Transverse colon (tissue), 3 donors: Measurements from ENCODE around the gene TPST2.

ENCODE experiments used
- POLR2A ChIP-seq: fragments of 450-650 bp; IDR thresholded peaks from one replicate; pipeline ENCODE4 v1.6.1; 2016; ENCODE audit warnings: antibody characterized with exemption, mild to moderate bottlenecking, moderate library complexity
- TF ChIP-seq, protein P1 (sequence below), 5 experiments: fragments of 200-600 bp in 3 of 5; fragments of 450-650 bp in 2 of 5; sonication (generic) in 3 of 5; IDR thresholded peaks; 1 replicate in 2 of 5; 2 replicates in 3 of 5; pipeline ENCODE4 v1.5.1; 2016 to 2017; ENCODE audit warnings: antibody characterized with exemption in 5 of 5, inconsistent platforms in 3 of 5, mild to moderate bottlenecking in 2 of 5, moderate library complexity in 1 of 5

DNA sequence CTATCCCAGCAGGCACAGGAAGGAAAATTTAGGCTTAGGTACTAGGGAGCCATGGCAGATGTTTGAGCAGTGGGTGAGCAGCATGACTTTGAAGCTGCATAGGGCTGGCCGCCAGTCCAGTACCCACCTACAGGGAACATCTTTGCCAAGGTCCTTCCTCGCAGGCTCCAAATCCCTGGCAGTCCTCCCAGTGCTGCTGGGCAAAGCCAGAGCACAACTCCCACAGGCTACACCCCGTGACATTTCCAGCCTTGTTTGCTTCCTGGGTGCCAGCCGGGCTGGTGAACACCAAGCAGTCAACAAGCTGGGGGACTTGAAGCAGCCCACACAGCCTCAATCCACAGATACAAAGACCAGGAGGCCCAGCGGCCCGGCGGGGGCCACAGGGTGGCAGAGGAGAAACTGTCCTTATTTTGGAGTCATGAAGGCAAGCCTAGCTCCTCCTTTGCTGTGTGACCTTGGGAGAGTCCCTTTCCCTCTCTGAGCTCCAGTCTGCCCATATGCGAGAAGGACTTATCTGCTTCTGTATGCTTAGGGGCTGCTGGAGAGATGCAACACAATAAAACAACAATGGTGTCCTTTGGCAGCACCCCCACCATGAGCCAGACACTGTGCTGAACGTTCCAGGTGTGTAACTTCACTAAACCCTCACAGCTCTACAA lies 28.0 kb downstream of the TPST2 start:
- TF ChIP-seq, protein P1, sequence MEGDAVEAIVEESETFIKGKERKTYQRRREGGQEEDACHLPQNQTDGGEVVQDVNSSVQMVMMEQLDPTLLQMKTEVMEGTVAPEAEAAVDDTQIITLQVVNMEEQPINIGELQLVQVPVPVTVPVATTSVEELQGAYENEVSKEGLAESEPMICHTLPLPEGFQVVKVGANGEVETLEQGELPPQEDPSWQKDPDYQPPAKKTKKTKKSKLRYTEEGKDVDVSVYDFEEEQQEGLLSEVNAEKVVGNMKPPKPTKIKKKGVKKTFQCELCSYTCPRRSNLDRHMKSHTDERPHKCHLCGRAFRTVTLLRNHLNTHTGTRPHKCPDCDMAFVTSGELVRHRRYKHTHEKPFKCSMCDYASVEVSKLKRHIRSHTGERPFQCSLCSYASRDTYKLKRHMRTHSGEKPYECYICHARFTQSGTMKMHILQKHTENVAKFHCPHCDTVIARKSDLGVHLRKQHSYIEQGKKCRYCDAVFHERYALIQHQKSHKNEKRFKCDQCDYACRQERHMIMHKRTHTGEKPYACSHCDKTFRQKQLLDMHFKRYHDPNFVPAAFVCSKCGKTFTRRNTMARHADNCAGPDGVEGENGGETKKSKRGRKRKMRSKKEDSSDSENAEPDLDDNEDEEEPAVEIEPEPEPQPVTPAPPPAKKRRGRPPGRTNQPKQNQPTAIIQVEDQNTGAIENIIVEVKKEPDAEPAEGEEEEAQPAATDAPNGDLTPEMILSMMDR (IDR thresholded peaks at IDR 0.05): no peak
- no peak for TF ChIP-seq POLR2A
